Brain microvascular endothelial cell (primary cell): Measurements from ENCODE around the gene STX17.
A peak's percentile ranks its signal among the peaks of the same experiment; 100 is the strongest.
"Not testable (repeated sequence)": the region's sequence is repeated elsewhere in the genome, so short reads cannot be mapped to it uniquely, and the experiment has no call there.

ENCODE experiments used
- DNase-seq: peaks from one replicate; pipeline ENCODE4 v3.0.0-alpha.2; 2020
- H3K27ac ChIP-seq: fragments of 250-450 bp; sonication (Bioruptor Pico); 2 replicates; pipeline ENCODE4 v1.5.1; 2020; ENCODE audit warnings: mild to moderate bottlenecking, moderate library complexity
- H3K27me3 ChIP-seq: fragments of 250-450 bp; sonication (Bioruptor Pico); replicated peaks from 2 replicates; pipeline ENCODE4 v1.5.1; 2020; ENCODE audit warnings: mild to moderate bottlenecking
- H3K36me3 ChIP-seq: fragments of 250-450 bp; sonication (Bioruptor Pico); replicated peaks from 2 replicates; pipeline ENCODE4 v1.5.1; 2020; ENCODE audit warnings: mild to moderate bottlenecking
- H3K4me3 ChIP-seq: 2 replicates; pipeline ENCODE4 v1.5.1; 2011; ENCODE audit warnings: low read depth, mild to moderate bottlenecking, control low read depth, low read length, moderate library complexity
- in situ Hi-C: cut with HindIII; loops from 2 replicates; pipeline ENCODE4 v1.10.0; 2017; ENCODE audit warnings: low sequenced_read_pairs, low pct_ligation_motif_present
- TF ChIP-seq, protein P1 (sequence below): IDR thresholded peaks from 2 replicates; pipeline ENCODE4 v1.5.1; 2011; ENCODE audit warnings: low read depth, mild to moderate bottlenecking, moderate library complexity, low read length, control low read depth, inconsistent platforms; ENCODE audit errors: missing control alignments

Gene STX17

DNA sequence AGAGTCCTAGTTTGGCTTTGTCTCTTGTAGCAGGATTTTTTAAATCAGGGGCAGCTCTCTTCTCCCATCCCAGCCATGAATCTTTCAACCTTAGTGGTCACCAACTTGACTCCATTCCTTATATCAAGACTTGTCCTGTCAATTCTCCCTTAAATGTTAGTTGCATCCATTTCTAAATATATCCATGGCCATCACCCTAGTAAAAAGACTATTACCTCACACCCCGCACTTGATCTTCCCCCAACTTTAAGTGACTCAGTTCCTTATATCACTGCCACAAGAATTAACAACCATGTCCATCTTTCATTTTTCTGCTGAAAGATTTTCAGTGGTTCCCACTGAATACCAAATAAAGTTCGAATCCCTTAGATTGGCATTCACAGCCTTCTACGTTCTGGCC, 67.0 kb downstream of the STX17 start:
- no peaks in the 10 kb centered on the region for H3K36me3 ChIP-seq
- H3K27me3 ChIP-seq = no peaks in the 10 kb centered on the region
- H3K27ac ChIP-seq = no peak overlapping the region
- no peak overlapping the region for H3K4me3 ChIP-seq
- DNase-seq = peak; percentile 0
- in situ Hi-C loops = no loop called here
- TF ChIP-seq, protein P1, sequence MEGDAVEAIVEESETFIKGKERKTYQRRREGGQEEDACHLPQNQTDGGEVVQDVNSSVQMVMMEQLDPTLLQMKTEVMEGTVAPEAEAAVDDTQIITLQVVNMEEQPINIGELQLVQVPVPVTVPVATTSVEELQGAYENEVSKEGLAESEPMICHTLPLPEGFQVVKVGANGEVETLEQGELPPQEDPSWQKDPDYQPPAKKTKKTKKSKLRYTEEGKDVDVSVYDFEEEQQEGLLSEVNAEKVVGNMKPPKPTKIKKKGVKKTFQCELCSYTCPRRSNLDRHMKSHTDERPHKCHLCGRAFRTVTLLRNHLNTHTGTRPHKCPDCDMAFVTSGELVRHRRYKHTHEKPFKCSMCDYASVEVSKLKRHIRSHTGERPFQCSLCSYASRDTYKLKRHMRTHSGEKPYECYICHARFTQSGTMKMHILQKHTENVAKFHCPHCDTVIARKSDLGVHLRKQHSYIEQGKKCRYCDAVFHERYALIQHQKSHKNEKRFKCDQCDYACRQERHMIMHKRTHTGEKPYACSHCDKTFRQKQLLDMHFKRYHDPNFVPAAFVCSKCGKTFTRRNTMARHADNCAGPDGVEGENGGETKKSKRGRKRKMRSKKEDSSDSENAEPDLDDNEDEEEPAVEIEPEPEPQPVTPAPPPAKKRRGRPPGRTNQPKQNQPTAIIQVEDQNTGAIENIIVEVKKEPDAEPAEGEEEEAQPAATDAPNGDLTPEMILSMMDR = no peak

DNA sequence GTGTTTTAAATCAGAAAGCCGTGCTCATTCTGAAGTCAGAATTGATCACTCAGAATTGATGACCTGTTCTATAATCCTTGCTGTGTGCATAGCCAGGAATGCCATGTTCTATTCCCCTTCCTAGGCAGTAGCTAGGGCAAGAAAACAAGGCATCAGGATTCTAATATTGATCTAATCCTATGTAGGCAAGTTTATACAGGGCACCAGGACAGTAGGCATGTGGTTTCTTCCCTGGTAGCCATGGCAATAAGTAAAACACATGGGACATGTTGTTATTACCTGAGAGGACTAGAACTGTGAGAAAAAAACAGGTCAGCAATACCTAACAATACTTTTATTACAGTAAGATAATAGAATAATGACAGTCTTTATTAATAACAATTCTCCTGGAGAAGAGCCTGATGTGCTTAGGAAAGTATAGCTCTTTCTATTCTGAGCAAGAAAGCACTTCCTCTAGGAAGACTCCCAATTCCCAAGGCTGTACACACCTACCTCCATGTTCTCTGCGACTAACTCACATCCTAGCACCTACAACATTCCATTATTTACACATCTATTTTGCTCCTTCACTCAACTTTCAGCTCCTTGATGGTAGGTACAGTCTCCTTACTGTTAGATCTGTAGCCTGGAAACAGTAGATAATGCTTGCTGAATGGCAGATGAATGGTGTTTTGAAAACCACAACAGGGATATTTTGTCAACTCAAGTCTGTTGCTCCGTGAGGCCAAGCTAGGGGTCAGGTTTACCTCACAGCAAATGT, 70.8 kb downstream of the STX17 start:
- Histone ChIP-seq H3K36me3 (no peaks in the 10 kb centered on the region), H3K27ac (no peak overlapping the region), H3K27me3 (no peaks in the 10 kb centered on the region), H3K4me3 (no peak overlapping the region)
- in situ Hi-C loops = no loop called here
- TF ChIP-seq, protein P1 = no peak
- no peak for DNase-seq

DNA sequence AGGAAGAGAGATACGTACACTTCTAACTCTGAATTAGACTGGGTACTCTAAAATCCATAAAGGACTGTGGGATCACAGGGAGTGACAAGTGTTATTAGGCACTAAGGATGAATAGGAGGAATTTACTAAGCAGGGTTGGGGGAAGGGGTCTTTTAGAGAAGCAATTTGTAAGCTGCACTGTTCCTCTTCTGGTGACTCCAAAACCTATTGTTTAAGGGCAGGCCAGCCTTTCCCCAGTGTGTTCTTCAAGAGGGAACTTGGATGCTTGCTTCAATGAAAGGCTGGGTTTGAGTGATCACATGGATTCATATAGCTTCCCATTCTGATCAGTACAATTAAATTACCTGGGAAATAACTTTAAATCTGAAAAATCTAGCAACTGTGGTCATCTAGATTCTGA, 71.8 kb downstream of the STX17 start:
- no peaks in the 10 kb centered on the region for H3K36me3 ChIP-seq
- no peak overlapping the region for H3K27ac ChIP-seq
- no peaks in the 10 kb centered on the region for H3K27me3 ChIP-seq
- DNase-seq = no peak
- in situ Hi-C loops = no loop called here
- TF ChIP-seq, protein P1 = no peak
- H3K4me3 ChIP-seq = no peak overlapping the region

DNA sequence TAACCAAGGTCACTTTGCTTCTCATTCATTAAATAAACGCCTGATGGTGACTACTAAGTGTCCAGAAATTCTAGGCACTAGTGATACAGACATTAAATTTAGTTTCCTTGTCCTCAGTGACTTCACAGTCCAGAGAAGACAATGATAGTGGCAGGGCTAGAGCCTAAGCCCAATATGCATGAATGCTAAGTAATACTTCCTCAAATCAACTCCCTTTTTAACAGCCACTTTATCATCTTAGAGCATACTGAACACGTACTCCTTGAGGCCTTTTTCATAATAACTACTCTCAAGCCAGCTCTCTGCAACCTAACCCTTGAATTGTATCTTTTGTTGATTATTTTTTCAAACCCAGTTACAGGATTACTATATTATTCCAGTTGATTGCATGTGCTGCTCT, 74.1 kb downstream of the STX17 start:
- in situ Hi-C loops = no loop called here
- DNase-seq = no peak
- Histone ChIP-seq H3K4me3 (no peak overlapping the region), H3K36me3 (no peaks in the 10 kb centered on the region), H3K27me3 (no peaks in the 10 kb centered on the region), H3K27ac (no peak overlapping the region)
- TF ChIP-seq, protein P1 = no peak

DNA sequence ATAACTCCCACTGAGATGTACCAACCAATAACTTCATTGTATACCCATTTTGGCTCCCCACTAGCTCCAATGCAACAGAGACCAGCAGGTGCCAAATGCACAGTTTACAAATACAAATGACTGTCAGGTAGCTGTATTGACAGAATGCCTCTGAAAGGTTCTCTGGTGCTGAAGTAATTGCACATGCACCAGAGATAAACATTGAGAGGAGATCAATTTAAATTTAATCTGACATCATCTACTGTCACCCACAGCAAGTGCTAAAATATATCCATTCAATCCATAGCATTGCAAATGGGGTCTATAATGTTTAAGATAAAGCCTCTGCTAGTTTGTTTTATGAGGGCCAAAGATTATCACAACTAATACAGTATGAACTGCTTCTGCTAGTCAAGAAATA, 80.2 kb downstream of the STX17 start:
- Histone ChIP-seq H3K27me3 (no peaks in the 10 kb centered on the region), H3K27ac (no peak overlapping the region), H3K36me3 (no peaks in the 10 kb centered on the region), H3K4me3 (no peak overlapping the region)
- TF ChIP-seq, protein P1 = no peak
- no peak for DNase-seq
- in situ Hi-C loops = no loop called here

DNA sequence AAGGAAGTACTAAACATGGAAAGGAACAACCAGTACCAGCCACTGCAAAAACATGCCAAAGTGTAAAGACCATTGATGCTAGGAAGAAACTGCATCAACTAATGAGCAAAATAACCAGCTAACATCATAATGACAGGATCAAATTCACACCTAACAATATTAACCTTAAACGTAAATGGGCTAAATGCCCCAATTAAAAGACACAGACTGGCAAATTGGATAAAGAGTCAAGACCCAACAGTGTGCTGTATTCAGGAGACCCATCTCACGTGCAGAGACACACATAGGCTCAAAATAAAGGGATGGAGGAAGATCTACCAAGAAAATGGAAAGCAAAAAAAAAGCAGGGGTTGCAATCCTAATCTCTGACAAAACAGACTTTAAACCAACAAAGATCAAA, 84.1 kb downstream of the STX17 start:
- H3K36me3 ChIP-seq, H3K4me3 ChIP-seq, H3K27me3 ChIP-seq, in situ Hi-C loops, H3K27ac ChIP-seq, DNase-seq: not testable (repeated sequence)
